ENCODE measurements around the gene KCNG2. TPM values are rescaled to one million over a fixed set of nuclear protein-coding genes. Genes with fewer than 3 reads are reported as not detected.

Gene KCNG2
- total RNA-seq, 1 donor = under 0.01 TPM

DNA sequence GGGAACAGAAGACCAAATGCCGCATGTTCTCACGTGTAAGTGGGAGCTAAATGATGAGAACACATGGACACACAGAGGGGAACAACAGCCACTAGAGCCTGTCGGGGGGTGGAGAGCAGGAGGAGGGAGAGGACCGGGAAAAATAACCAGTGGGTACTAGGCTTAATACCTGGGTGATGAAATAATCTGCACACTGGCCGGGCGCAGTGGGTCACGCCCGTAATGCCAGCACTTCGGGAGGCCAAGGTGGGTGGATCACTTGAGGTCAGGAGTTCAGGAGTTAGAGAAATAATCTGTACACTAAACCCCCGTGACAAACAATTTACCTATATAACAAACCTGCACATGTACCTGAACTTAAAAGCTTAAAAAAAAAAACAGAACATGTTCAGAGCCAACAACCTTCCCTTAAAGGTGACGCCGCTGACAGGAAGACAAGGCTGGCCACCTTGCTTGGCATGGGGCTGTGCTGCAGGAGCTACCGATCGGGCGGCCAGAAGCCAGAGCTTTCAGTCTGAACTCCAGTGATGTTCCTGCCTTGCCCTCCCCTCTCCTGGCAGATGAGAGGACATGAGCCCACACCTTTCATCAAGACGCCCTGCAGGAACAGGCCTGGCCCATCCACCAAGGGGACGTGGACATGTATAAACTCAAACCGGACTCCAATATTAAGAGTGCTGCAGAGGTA, 142.5 kb downstream of the KCNG2 start:
- no peak for DNase-seq (ENCODE audit: low read depth)
- TF ChIP-seq, protein P1, sequence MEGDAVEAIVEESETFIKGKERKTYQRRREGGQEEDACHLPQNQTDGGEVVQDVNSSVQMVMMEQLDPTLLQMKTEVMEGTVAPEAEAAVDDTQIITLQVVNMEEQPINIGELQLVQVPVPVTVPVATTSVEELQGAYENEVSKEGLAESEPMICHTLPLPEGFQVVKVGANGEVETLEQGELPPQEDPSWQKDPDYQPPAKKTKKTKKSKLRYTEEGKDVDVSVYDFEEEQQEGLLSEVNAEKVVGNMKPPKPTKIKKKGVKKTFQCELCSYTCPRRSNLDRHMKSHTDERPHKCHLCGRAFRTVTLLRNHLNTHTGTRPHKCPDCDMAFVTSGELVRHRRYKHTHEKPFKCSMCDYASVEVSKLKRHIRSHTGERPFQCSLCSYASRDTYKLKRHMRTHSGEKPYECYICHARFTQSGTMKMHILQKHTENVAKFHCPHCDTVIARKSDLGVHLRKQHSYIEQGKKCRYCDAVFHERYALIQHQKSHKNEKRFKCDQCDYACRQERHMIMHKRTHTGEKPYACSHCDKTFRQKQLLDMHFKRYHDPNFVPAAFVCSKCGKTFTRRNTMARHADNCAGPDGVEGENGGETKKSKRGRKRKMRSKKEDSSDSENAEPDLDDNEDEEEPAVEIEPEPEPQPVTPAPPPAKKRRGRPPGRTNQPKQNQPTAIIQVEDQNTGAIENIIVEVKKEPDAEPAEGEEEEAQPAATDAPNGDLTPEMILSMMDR (IDR thresholded peaks at IDR 0.05; ENCODE audit: insufficient read depth, low read depth, low read length) = no peak

GRCh38 chr18:79940814-79941472, 143.2 kb downstream of the KCNG2 start:
- no peak overlapping the region for H3K4me3 ChIP-seq (ENCODE audit: low read depth, low read length)
- no peak for DNase-seq (ENCODE audit: low read depth)
- TF ChIP-seq, protein P1 (IDR thresholded peaks at IDR 0.05; ENCODE audit: insufficient read depth, low read depth, low read length) = no peak

More for the DNA sequence above, 142.5 kb downstream of the KCNG2 start:
- no peak overlapping the region for H3K4me3 ChIP-seq (ENCODE audit: low read depth, low read length)

GRCh38 chr18:79941473-79942119, 143.9 kb downstream of the KCNG2 start:
- no peak for DNase-seq (ENCODE audit: low read depth)
- H3K4me3 ChIP-seq (ENCODE audit: low read depth, low read length) = no peak overlapping the region
- TF ChIP-seq, protein P1 (IDR thresholded peaks at IDR 0.05; ENCODE audit: insufficient read depth, low read depth, low read length) = no peak

DNA sequence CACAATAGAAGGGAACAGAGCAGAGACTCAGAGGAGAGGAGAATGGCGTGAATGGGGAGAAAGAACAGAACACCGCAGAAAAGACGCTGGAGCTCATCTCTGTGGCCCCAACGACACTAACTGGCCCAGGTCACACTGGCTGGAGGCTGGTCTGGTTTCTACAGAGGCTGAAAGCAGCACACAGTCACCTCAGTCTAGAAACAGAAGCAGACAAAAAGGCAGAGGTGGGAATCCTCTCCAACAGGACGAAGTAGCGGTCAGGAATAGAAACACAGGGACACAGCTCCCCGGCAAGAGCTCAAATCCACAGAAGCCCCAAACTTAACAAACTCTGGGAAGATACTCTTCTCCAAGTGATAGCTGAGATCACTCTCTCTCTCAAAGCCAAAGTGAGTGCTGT, 144.5 kb downstream of the KCNG2 start:
- no peak for DNase-seq (ENCODE audit: low read depth)
- H3K4me3 ChIP-seq (ENCODE audit: low read depth, low read length) = no peak overlapping the region
- TF ChIP-seq, protein P1 (IDR thresholded peaks at IDR 0.05; ENCODE audit: insufficient read depth, low read depth, low read length) = no peak

DNA sequence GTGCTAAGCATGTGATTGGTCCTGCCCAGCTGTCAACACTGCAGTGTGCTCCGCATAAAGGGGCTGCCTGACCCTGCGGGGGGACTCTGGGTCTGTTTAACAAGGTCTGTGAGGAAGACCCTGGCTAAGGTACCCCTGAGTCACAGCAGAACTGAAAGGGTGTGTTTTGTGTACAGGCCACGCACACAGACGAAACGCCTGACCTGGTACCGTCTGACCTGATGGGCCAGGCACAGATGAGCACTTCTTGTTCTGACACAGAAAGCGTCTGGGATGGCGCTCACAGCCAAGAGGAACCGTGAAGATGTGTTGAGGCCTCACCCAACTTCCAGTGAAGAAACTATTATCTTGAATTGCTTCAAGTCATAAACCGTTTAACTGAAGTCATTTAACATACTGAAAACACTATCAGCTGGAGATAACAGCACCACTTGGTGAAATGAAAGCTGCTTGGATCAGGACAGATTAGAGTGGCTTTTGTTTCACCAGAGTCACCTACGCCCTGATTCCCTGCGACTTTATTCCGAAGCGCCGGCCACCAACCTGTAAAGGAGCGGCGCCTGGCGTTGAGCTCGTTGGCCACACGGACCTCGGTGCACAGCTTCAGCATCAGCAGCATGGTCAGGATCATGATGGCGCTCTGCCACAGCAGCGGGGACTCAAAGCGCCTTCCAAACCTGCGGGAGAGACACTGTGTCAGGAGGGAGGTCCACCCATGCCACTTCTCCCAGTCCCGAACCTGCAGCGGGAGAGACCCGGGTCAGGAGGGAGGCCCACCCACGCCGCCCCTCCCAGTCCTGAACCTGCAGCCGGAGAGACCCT, 145.3 kb downstream of the KCNG2 start:
- DNase-seq (ENCODE audit: low read depth) = no peak
- TF ChIP-seq, protein P1 (IDR thresholded peaks at IDR 0.05; ENCODE audit: insufficient read depth, low read depth, low read length) = no peak
- no peak overlapping the region for H3K4me3 ChIP-seq (ENCODE audit: low read depth, low read length)

- TF ChIP-seq, protein P1 (IDR thresholded peaks at IDR 0.05; ENCODE audit: insufficient read depth, low read depth, low read length) = no peak
- DNase-seq (ENCODE audit: low read depth) = no peak
- H3K4me3 ChIP-seq (ENCODE audit: low read depth, low read length) = no peak overlapping the region
These were observed 145.9 kb downstream of the KCNG2 start for GRCh38 chr18:79943608-79944125.

All from fibroblast of villous mesenchyme (primary cell).